Endothelial cell of hepatic sinusoid (primary cell): Measurements from ENCODE around the gene KEL.

Source experiments
- in situ Hi-C: cut with HindIII; loops from 2 replicates; pipeline ENCODE4 v1.10.0; 2017; ENCODE audit warnings: low sequenced_read_pairs

Gene KEL

DNA sequence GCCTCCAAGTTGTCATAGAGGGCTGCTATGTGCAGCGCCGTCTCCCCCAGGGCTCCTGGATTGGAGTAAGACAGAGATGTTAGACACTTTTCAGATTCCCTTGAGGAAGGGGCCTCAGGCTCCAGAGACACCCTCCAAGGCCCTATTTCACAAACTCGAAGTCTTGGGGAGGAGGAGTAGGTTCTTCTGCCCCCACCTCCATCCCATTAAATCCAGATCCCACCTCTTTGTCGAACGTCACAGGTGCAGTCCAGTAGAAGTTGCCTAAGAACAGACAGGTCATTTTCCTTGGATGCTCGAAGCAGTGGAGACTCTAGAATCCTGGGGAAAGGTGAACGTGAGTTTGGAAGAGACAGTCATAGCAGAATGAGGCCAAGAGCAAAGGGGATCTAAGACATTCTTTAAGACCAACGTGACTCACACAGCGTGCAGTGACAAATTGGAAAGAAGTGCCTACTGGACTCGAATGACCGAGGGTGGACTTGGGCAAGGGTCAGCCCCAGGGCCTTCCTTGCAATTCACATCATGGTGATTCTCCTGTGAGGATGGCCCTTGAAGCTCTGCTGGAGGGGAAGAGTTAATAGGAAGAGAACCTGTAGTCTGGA, 31.9 kb downstream of the KEL start:
- in situ Hi-C loops: no loop called here

- in situ Hi-C loops: no loop called here
Observed at GRCh38 chr7:142927949-142928348, 34.2 kb downstream of the KEL start.

GRCh38 chr7:142927085-142927745, 34.9 kb downstream of the KEL start:
- in situ Hi-C loops: no loop called here

DNA sequence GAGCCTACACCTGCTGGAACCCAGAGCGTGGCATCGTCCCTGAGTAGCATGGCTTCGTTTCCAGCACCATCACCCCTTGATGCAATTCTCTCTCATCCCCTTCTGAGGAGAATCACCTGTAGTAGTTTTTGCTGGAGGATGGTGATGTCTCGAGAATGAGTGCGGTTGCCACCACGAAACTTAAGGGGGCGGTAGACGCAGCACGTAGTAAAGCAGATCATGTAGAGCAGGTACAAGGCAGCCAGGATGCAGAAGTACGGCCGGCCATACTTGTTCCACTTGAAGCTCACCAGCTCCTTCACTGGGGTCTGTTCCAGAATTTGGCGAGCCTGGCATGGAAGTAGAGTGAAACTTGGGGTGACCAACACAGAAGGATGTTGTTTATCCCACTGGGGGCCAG, 36.8 kb downstream of the KEL start:
- in situ Hi-C loops: no loop called here

- in situ Hi-C loops: no loop called here
Observed at GRCh38 chr7:142923391-142923790, 38.8 kb downstream of the KEL start.

DNA sequence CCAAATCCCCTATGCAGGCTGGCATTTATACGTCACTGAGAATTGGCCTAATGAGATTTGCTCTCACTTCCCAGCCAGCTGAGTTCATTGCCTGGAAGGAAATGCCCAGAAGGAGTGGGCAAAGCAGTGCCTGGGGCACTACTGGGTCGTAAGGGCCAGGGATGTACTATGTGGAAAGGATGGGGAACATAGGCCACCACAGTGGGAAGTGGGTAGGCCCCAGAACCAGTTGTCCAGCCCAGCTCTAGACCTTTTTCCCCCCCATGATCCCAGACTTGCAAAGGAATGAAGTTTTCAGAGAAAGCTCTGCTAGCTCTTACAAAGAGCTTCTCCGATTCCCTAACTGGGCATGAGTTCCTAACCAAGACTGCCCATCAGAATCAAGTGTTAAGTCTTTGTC, 42.5 kb downstream of the KEL start:
- in situ Hi-C loops: no loop called here

GRCh38 chr7:142918901-142919300, 43.3 kb downstream of the KEL start:
- in situ Hi-C loops: no loop called here

DNA sequence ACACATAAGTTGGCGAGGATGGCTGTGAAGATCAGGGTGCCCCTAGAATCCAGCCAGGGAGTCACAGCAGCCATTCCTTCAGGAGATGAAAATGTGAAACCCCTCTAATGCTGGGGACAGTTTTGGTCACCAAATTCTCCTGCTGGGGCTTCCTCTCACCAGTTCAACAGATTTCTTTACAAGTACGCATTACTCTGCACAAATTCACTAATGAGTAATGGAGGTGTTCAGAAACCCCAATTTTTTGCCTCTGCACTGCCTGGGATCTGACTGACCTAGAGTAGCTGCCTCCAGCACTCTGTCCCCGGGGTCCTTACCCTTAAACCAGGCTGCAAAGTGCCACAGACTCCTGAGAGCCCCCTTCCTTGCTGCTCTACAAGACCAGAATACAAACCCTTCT, 44.7 kb downstream of the KEL start:
- in situ Hi-C loops: no loop called here

DNA sequence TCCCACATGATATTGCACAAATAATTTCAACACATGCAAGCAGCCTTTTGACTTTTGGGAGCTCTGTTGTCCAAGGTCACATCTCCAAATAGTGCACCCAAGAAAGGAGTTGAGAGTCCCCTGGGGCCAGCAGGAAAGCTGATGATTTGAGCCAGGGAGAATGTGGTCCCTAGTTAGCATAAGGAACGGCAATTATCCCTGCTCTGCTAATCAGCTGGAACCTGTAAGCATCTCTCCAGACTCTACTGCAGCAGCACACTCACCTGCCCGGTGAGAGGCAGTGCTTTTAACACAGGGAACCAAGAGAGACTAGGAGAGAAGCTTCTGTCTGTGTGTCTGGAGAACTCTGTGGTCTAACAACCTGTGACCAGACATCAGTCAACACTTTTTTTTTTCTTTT, 45.7 kb downstream of the KEL start:
- in situ Hi-C loops: no loop called here

- in situ Hi-C loops: no loop called here
Observed at GRCh38 chr7:142915315-142915714, 46.8 kb downstream of the KEL start.

DNA sequence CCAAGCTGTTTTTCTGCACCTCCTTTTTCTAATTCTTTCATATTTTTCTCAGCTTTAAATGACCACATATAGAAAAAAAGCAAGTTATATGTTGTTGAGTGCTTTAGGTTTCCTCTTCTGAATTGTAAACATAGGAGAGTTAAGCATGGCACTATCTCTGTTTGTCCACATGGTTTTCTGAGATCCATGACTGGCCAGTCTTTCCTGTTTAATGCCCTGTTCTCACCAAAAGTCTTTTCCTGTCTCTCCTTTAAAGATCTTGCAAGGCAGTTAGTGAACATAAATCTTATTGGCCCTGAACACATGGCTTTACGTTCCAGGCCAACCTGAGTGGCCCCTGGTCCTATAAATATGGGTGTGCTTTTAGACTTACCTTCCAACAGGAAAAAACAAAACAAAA, 48.0 kb downstream of the KEL start:
- in situ Hi-C loops: no loop called here

DNA sequence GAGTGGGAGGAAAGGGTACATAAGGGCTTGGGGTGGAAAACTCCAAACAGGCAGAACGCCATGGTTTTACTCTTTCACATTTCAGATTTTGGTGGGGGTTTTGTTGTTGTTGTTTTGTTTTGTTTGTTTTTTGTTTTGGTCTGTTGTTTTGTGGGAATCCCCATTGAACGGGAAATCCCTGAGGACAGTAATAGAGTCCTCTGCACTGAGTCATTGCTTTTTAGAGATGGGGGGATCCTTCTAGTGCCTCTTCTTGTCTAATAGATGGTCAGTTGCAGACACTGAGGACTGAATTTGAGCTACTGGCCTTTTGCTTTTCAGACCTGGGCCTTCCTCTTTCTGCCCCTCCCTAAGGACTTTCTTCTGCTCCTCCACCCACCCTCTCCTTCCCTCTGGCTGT, 48.6 kb downstream of the KEL start:
- in situ Hi-C loops: no loop called here

GRCh38 chr7:142913051-142913450, 49.1 kb downstream of the KEL start:
- in situ Hi-C loops: no loop called here

DNA sequence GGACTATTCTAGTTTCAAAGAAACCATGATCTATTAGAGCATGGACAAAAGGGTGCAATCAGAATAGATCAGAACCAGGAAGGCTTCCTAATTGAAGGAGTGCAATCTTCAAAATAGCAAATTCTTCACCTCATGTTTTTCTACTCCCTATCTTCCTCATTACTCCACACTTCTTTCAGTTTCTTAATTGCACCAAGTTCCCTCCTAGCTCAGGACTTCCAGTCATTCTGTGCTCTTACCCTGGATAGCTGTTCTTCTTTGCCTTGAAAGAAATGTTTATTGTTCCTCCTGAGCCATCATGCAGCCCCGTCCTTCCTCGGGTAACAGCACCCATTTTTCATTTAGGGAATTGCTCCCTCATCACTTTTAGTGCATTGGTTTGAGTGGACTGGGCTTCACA, 51.7 kb downstream of the KEL start:
- in situ Hi-C loops: no loop called here

- in situ Hi-C loops: no loop called here
Observed at GRCh38 chr7:142910031-142910433, 52.1 kb downstream of the KEL start.

DNA sequence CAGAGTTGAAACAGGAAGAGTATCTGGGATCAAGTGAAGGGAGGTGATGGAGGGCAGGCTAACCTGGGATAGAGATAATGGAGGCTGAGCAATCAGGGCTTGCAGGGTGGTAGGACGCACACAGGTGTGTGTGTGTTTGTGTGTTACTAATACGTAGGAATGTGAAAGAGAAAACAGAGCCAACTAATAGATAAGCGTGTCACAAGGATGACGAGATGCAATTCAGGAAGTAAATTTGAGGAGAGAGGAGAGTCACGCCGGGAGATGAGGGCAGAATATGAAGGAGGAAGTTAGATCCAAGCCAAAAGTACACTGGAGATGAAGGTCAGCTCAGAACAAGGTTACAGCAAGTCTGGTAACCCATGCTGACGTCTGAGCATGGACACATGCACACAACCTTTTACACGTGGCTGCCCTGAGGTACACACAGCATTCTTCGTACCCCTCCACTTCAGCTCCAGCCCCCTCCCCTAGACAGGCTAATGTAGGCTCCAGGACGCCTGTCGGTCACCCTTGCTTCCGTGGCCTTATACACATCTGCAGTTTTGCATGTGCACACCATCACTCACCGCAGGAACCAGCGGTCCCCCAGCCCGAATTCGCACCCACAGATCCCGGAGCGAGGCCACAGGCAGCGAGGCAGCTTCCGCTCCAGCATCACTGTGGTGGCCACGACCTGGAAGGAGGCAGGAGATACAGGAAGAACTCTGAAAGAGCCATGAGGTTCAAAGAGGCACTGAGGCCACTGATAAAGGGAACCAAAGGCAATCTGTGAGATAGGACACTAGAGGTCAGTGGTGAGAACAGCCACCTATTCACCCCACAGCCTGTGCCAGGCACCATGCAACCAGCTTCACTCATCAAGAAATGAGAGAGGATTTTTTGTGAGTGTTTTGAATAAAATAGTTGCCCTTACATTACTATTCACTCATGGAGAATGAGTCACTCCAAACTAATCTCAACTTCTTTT, 53.0 kb downstream of the KEL start:
- in situ Hi-C loops: loop anchor here (10.0 kb wide), 1 partner anchor 46 kb away; no protein-coding TSS in a partner anchor

DNA sequence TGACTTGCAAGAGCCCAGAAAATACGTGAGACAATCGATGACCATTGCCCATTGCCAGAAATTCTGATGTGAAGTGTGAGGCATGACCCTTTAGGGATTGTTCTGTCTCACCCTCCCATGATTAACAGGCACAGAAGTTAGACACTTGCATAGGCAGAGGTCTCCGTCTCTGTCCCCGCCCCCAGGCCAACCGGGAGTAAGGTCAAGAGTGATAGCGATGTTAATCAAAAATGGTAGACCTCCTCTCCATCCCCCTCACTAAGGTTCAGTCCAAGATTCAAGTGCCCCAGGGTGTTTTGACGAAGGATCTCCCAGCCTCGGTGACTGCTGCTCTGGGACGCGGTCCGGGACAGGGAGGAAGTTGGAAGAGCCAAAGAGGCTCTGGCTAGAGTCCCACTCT, 53.9 kb downstream of the KEL start:
- in situ Hi-C loops: loop anchor here (10.0 kb wide), 1 partner anchor 47 kb away; no protein-coding TSS in a partner anchor

GRCh38 chr7:142906643-142907042, 55.5 kb downstream of the KEL start:
- in situ Hi-C loops: loop anchor here (10.0 kb wide), 1 partner anchor 48 kb away; no protein-coding TSS in a partner anchor

DNA sequence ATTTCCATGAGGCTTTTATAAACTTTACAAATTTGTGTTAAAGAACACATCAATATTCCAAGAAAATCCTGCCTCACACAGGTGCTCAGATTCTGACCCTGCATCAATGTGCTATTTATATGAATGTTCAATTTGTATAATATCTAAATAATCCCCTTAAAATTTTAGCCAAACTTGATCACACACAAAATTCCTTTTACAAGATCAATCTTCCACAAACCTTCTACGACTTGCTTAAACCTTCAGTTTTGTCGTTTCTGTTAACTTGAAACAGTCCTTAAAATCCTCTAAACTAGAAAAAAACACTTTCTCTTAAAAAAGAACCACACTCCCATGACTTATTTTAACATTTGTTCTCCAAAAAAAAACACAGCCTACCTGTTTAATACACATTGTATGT, 56.4 kb downstream of the KEL start:
- in situ Hi-C loops: loop anchor here (10.0 kb wide), 1 partner anchor 49 kb away; no protein-coding TSS in a partner anchor

- in situ Hi-C loops: loop anchor here (10.0 kb wide), 1 partner anchor 51 kb away; no protein-coding TSS in a partner anchor
Observed at GRCh38 chr7:142904128-142904527, 58.0 kb downstream of the KEL start.
